Measurements from ENCODE around the gene CYYR1.

CYYR1 gene

DNA sequence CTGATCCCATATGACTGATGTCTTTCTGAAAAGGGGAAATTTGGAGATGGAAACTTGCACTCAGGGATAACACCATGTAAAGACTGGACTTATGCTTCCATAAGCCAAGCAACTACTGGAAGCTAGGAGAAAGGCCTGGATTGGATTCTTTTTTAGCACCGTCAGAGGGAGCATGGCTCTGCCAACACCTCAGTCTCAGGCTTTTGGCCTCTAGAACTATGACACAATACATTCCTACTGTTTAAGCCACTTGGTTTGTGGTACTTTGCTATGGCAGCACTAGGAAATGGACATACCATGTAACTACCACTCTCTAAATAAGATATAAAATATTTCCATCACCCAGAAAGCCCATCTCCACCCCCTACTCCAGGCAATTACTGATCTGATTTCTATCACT lies 139.7 kb downstream of the CYYR1 start:
- ATAC-seq: no peak
- no peak for TF ChIP-seq ZC3H10 (CRISPR knock-in tag; IDR thresholded peaks at IDR 0.05)
- TF ChIP-seq ZFP3 (CRISPR knock-in tag; IDR thresholded peaks at IDR 0.05): no peak
- no peak for TF ChIP-seq TCF4 (CRISPR knock-in tag; IDR thresholded peaks at IDR 0.05; ENCODE audit: borderline replicate concordance)
- TF ChIP-seq, protein P1, sequence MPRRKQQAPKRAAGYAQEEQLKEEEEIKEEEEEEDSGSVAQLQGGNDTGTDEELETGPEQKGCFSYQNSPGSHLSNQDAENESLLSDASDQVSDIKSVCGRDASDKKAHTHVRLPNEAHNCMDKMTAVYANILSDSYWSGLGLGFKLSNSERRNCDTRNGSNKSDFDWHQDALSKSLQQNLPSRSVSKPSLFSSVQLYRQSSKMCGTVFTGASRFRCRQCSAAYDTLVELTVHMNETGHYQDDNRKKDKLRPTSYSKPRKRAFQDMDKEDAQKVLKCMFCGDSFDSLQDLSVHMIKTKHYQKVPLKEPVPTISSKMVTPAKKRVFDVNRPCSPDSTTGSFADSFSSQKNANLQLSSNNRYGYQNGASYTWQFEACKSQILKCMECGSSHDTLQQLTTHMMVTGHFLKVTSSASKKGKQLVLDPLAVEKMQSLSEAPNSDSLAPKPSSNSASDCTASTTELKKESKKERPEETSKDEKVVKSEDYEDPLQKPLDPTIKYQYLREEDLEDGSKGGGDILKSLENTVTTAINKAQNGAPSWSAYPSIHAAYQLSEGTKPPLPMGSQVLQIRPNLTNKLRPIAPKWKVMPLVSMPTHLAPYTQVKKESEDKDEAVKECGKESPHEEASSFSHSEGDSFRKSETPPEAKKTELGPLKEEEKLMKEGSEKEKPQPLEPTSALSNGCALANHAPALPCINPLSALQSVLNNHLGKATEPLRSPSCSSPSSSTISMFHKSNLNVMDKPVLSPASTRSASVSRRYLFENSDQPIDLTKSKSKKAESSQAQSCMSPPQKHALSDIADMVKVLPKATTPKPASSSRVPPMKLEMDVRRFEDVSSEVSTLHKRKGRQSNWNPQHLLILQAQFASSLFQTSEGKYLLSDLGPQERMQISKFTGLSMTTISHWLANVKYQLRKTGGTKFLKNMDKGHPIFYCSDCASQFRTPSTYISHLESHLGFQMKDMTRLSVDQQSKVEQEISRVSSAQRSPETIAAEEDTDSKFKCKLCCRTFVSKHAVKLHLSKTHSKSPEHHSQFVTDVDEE (CRISPR knock-in tag; IDR thresholded peaks at IDR 0.05): no peak
- TF ChIP-seq, protein P2, sequence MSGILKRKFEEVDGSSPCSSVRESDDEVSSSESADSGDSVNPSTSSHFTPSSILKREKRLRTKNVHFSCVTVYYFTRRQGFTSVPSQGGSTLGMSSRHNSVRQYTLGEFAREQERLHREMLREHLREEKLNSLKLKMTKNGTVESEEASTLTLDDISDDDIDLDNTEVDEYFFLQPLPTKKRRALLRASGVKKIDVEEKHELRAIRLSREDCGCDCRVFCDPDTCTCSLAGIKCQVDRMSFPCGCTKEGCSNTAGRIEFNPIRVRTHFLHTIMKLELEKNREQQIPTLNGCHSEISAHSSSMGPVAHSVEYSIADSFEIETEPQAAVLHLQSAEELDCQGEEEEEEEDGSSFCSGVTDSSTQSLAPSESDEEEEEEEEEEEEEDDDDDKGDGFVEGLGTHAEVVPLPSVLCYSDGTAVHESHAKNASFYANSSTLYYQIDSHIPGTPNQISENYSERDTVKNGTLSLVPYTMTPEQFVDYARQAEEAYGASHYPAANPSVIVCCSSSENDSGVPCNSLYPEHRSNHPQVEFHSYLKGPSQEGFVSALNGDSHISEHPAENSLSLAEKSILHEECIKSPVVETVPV (CRISPR knock-in tag; IDR thresholded peaks at IDR 0.05): no peak
- no peak for TF ChIP-seq CSDC2 (CRISPR knock-in tag; IDR thresholded peaks at IDR 0.05)
- no peak for TF ChIP-seq BACH2 (CRISPR knock-in tag; IDR thresholded peaks at IDR 0.05; ENCODE audit: borderline replicate concordance)
- TF ChIP-seq SNAI2 (CRISPR knock-in tag; IDR thresholded peaks at IDR 0.05): no peak
- TF ChIP-seq ZNF565 (CRISPR knock-in tag; conservative IDR thresholded peaks at IDR 0.05; ENCODE audit: low read depth): no peak
- no peak for TF ChIP-seq RARB (CRISPR knock-in tag; IDR thresholded peaks at IDR 0.05)
- TF ChIP-seq GLIS3 (CRISPR knock-in tag; IDR thresholded peaks at IDR 0.05): no peak
- TF ChIP-seq, protein P3, sequence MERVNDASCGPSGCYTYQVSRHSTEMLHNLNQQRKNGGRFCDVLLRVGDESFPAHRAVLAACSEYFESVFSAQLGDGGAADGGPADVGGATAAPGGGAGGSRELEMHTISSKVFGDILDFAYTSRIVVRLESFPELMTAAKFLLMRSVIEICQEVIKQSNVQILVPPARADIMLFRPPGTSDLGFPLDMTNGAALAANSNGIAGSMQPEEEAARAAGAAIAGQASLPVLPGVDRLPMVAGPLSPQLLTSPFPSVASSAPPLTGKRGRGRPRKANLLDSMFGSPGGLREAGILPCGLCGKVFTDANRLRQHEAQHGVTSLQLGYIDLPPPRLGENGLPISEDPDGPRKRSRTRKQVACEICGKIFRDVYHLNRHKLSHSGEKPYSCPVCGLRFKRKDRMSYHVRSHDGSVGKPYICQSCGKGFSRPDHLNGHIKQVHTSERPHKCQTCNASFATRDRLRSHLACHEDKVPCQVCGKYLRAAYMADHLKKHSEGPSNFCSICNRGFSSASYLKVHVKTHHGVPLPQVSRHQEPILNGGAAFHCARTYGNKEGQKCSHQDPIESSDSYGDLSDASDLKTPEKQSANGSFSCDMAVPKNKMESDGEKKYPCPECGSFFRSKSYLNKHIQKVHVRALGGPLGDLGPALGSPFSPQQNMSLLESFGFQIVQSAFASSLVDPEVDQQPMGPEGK (CRISPR knock-in tag; IDR thresholded peaks at IDR 0.05; ENCODE audit: borderline replicate concordance): no peak
- TF ChIP-seq ZNF8 (CRISPR knock-in tag; IDR thresholded peaks at IDR 0.05): no peak
- no peak for TF ChIP-seq ISL1 (CRISPR knock-in tag; IDR thresholded peaks at IDR 0.05)
- TF ChIP-seq PPARA (CRISPR knock-in tag; IDR thresholded peaks at IDR 0.05; ENCODE audit: borderline replicate concordance): no peak
- TF ChIP-seq, protein P4, sequence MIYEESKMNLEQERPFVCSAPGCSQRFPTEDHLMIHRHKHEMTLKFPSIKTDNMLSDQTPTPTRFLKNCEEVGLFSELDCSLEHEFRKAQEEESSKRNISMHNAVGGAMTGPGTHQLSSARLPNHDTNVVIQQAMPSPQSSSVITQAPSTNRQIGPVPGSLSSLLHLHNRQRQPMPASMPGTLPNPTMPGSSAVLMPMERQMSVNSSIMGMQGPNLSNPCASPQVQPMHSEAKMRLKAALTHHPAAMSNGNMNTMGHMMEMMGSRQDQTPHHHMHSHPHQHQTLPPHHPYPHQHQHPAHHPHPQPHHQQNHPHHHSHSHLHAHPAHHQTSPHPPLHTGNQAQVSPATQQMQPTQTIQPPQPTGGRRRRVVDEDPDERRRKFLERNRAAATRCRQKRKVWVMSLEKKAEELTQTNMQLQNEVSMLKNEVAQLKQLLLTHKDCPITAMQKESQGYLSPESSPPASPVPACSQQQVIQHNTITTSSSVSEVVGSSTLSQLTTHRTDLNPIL (CRISPR knock-in tag; IDR thresholded peaks at IDR 0.05; ENCODE audit: low read depth): no peak
- no peak for TF ChIP-seq ESRRG (CRISPR knock-in tag; IDR thresholded peaks at IDR 0.05)

DNA sequence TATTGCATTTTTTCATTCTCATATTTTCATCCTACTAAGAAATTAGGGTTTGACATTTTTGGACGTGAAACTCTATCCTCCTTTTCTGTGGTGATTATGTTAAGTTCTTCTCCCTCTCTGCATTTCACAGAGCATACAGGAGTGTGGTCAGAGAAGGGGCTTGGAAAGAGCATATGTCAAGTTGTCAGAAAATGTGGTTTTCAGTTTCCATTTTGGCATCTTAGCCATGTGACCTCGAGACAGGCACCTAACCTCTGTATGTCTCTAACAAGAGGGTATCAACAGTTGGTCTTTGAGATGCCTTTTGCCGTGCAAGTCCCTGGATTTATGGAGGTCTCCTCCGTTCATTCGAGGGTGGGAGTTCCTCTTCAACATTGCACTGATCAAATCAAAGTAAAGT lies 140.7 kb downstream of the CYYR1 start:
- ATAC-seq: no peak
- TF ChIP-seq ZNF70 (CRISPR knock-in tag; IDR thresholded peaks at IDR 0.05): no peak

DNA sequence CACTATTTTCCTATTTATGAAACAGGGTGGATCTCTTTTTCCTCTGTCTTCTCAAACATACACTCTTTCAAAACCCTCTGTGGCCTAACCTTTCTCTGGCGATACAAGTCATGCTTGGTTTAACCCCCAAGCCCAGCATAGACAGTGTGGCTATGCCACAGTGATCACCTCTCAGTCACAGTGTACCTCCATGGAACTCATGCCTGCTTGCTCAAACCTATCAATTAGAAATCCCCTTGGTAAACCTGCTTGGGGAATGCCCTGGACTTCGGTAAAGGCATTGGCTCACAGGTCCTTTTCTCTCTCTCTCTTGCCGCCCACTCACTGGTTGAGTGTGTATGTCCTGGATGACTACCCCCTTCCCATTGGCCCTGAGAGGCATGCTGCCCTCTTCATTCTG lies 147.5 kb downstream of the CYYR1 start:
- ATAC-seq: no peak
- TF ChIP-seq ZNF70 (CRISPR knock-in tag; IDR thresholded peaks at IDR 0.05): no peak
- no peak for TF ChIP-seq GLIS3 (CRISPR knock-in tag; IDR thresholded peaks at IDR 0.05)
- no peak for TF ChIP-seq ESRRG (CRISPR knock-in tag; IDR thresholded peaks at IDR 0.05)
- no peak for TF ChIP-seq OSR1 (CRISPR knock-in tag; IDR thresholded peaks at IDR 0.05)
- TF ChIP-seq ZC3H10 (CRISPR knock-in tag; IDR thresholded peaks at IDR 0.05): no peak
- no peak for TF ChIP-seq CSDC2 (CRISPR knock-in tag; IDR thresholded peaks at IDR 0.05)
- no peak for TF ChIP-seq TOX (CRISPR knock-in tag; IDR thresholded peaks at IDR 0.05; ENCODE audit: borderline replicate concordance)
- no peak for TF ChIP-seq ARNTL (CRISPR knock-in tag; IDR thresholded peaks at IDR 0.05; ENCODE audit: borderline replicate concordance, low read depth)
- TF ChIP-seq, protein P4 (CRISPR knock-in tag; IDR thresholded peaks at IDR 0.05; ENCODE audit: low read depth): no peak
- TF ChIP-seq BACH2 (CRISPR knock-in tag; IDR thresholded peaks at IDR 0.05; ENCODE audit: borderline replicate concordance): no peak
- no peak for TF ChIP-seq ZFP3 (CRISPR knock-in tag; IDR thresholded peaks at IDR 0.05)
- TF ChIP-seq, protein P1 (CRISPR knock-in tag; IDR thresholded peaks at IDR 0.05): no peak
- no peak for TF ChIP-seq SNAI2 (CRISPR knock-in tag; IDR thresholded peaks at IDR 0.05)
- no peak for TF ChIP-seq TCF4 (CRISPR knock-in tag; IDR thresholded peaks at IDR 0.05; ENCODE audit: borderline replicate concordance)
- no peak for TF ChIP-seq ZNF565 (CRISPR knock-in tag; conservative IDR thresholded peaks at IDR 0.05; ENCODE audit: low read depth)
- TF ChIP-seq, protein P5, sequence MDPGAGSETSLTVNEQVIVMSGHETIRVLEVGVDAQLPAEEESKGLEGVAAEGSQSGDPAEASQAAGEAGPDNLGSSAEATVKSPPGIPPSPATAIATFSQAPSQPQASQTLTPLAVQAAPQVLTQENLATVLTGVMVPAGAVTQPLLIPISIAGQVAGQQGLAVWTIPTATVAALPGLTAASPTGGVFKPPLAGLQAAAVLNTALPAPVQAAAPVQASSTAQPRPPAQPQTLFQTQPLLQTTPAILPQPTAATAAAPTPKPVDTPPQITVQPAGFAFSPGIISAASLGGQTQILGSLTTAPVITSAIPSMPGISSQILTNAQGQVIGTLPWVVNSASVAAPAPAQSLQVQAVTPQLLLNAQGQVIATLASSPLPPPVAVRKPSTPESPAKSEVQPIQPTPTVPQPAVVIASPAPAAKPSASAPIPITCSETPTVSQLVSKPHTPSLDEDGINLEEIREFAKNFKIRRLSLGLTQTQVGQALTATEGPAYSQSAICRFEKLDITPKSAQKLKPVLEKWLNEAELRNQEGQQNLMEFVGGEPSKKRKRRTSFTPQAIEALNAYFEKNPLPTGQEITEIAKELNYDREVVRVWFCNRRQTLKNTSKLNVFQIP (CRISPR knock-in tag; IDR thresholded peaks at IDR 0.05; ENCODE audit: borderline replicate concordance, low read depth): no peak

Data from SK-N-SH treated with all-trans-retinoic acid at 6 μM for 48 hours (cell line).